Transverse colon (tissue), 4 donors: ENCODE results near the gene IL15. TPM values are rescaled to one million over a fixed set of nuclear protein-coding genes. Genes with fewer than 3 reads are reported as not detected.

Source experiments
- DNase-seq: peaks from one replicate; pipeline ENCODE4 v3.0.0-alpha.2; 2019
- H3K27ac ChIP-seq, 4 donors: fragments of 200-600 bp; sonication (generic); 2 replicates each; pipeline ENCODE4 v1.5.1; 2016 to 2018; ENCODE audit warnings: inconsistent platforms in 4 of 4
- H3K27me3 ChIP-seq: fragments of 200-600 bp; sonication (generic); 2 replicates; pipeline ENCODE4 v1.5.1; 2017; ENCODE audit warnings: inconsistent platforms
- H3K36me3 ChIP-seq, 4 donors: fragments of 200-600 bp; sonication (generic); 2 replicates each; pipeline ENCODE4 v1.5.1; 2017 to 2019; ENCODE audit warnings: inconsistent platforms in 4 of 4
- H3K4me1 ChIP-seq, 4 donors: fragments of 200-600 bp; sonication (generic); 2 replicates each; pipeline ENCODE4 v1.5.1; 2017 to 2020; ENCODE audit warnings: inconsistent platforms in 4 of 4
- H3K4me3 ChIP-seq, 4 donors: fragments of 200-600 bp; sonication (generic); 1 replicate in 1 of 4; 2 replicates in 3 of 4; pipeline versions ENCODE4 v1.5.1 to v1.6.1; 2017 to 2019; ENCODE audit warnings: inconsistent platforms in 4 of 4
- H3K9me3 ChIP-seq, 2 donors: fragments of 200-600 bp; sonication (generic); 2 replicates each; pipeline ENCODE4 v1.5.1; 2017 to 2019; ENCODE audit warnings: inconsistent platforms in 2 of 2
- EP300 ChIP-seq: sonication (generic); formaldehyde crosslinking; IDR thresholded peaks from one replicate; pipeline ENCODE4 v1.6.1; 2017; ENCODE audit warnings: antibody characterized with exemption, low read depth
- POLR2A ChIP-seq: fragments of 450-650 bp; IDR thresholded peaks from one replicate; pipeline ENCODE4 v1.6.1; 2016; ENCODE audit warnings: antibody characterized with exemption, mild to moderate bottlenecking, moderate library complexity
- POLR2AphosphoS5 ChIP-seq, 3 donors: sonication (generic); formaldehyde crosslinking; IDR thresholded peaks; one replicate each; pipeline ENCODE4 v1.6.1; 2016; ENCODE audit warnings: antibody characterized with exemption in 3 of 3
- WGBS, 2 donors: methylation state at CpG; one replicate each; pipeline ENCODE4 v1.1.5; 2018; ENCODE audit warnings: low coverage in 1 of 2; 5-methylcytosine and 5-hydroxymethylcytosine counted together
- in situ Hi-C, 4 donors: fragments of 200-750 bp; cut with MboI; loops; one replicate each; pipeline versions ENCODE4 v1.15.0 to v1.15.1; 2017; ENCODE audit warnings: low sequenced_read_pairs in 3 of 4, low pct_ligation_motif_present in 1 of 4, low pct_unique_long_range_greater_than_20kb in 1 of 4
- intact Hi-C: fragments of 100-400 bp; cut with DNase I; formaldehyde crosslinking; loops from one replicate; pipeline ENCODE4 v1.15.1; 2023; ENCODE audit warnings: low total_unique reads
- total RNA-seq, 4 donors: library from RNA; depleted of rRNA; stranded (reverse); fragments of >200 nt; gene quantifications; one replicate each; pipeline ENCODE4 v1.1.0, GENCODE V29; 2016
- TF ChIP-seq, protein P1 (sequence below), 5 experiments: fragments of 200-600 bp in 3 of 5; fragments of 450-650 bp in 2 of 5; sonication (generic) in 3 of 5; IDR thresholded peaks; 1 replicate in 2 of 5; 2 replicates in 3 of 5; pipeline ENCODE4 v1.5.1; 2016 to 2017; ENCODE audit warnings: antibody characterized with exemption in 5 of 5, inconsistent platforms in 3 of 5, mild to moderate bottlenecking in 2 of 5, moderate library complexity in 1 of 5

Gene IL15
- total RNA-seq, 4 donors from 2014 or later, result 0.75 to 14.0 (median 5.2) TPM

DNA sequence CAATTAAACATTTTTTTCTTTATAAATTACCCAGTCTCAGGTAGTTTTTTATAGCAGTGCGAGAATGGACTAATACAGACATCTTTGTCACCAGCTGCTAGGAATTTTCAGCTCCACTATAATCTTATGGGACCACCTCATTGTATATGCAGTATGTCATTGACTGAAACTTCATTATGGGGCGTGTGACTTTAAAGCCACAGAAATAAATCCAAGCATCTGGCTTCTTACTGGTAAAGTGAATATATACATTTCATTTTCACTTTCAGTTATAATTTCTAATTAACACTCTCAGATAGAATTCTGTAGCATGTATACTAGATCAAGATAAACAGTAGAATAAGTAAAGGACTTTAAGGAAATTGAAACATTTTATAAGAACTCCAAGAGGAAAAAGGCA lies 21.9 kb downstream of the IL15 start:
- no peaks in the 10 kb centered on the region for H3K36me3 ChIP-seq
- H3K9me3 ChIP-seq, result no peaks in the 10 kb centered on the region
- H3K4me3 ChIP-seq, result no peak overlapping the region
- DNase-seq, result no peak
- no peak overlapping the region for H3K27ac ChIP-seq
- H3K27me3 ChIP-seq, result no peaks in the 10 kb centered on the region
- no peaks in the 10 kb centered on the region for H3K4me1 ChIP-seq
- intact Hi-C loops (no loop called here), in situ Hi-C loops (no loop called here)
- 76 to 86% methylated on average over 2 of the region's 2 CpGs for WGBS, 2 donors
- TF ChIP-seq EP300 (no peak), POLR2A (no peak), POLR2AphosphoS5 (IDR thresholded peaks at IDR 0.05) (no peak)
- TF ChIP-seq, protein P1, sequence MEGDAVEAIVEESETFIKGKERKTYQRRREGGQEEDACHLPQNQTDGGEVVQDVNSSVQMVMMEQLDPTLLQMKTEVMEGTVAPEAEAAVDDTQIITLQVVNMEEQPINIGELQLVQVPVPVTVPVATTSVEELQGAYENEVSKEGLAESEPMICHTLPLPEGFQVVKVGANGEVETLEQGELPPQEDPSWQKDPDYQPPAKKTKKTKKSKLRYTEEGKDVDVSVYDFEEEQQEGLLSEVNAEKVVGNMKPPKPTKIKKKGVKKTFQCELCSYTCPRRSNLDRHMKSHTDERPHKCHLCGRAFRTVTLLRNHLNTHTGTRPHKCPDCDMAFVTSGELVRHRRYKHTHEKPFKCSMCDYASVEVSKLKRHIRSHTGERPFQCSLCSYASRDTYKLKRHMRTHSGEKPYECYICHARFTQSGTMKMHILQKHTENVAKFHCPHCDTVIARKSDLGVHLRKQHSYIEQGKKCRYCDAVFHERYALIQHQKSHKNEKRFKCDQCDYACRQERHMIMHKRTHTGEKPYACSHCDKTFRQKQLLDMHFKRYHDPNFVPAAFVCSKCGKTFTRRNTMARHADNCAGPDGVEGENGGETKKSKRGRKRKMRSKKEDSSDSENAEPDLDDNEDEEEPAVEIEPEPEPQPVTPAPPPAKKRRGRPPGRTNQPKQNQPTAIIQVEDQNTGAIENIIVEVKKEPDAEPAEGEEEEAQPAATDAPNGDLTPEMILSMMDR (IDR thresholded peaks at IDR 0.05), result no peak

DNA sequence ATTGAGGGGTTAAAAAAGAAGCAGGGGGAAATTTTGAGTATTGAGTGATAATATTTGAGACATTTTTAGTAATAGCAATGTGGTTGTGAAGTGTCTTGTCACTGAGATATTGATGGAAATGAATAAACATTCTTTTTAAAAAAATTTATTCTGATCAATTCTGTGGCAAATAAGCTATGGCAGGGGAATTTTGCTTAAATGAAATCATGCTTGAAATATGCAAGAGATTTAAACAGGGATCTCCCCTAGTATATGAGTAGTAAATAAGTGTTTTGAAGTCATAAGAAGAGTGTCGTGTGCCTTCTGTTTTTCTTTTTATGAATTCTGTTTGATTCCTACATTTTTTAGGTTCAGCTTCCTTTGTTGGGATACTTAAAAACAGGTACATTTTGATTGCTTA lies 23.2 kb downstream of the IL15 start:
- 63 to 78% methylated on average over 1 of the region's 1 CpG for WGBS, 2 donors
- no peaks in the 10 kb centered on the region for H3K9me3 ChIP-seq
- TF ChIP-seq POLR2A, result no peak
- TF ChIP-seq POLR2AphosphoS5 (IDR thresholded peaks at IDR 0.05), result no peak
- TF ChIP-seq EP300, result no peak
- TF ChIP-seq, protein P1 (IDR thresholded peaks at IDR 0.05), result no peak
- in situ Hi-C loops (no loop called here), intact Hi-C loops (no loop called here)
- no peak for DNase-seq
- no peak overlapping the region for H3K4me3 ChIP-seq
- no peaks in the 10 kb centered on the region for H3K27me3 ChIP-seq
- no peaks in the 10 kb centered on the region for H3K4me1 ChIP-seq
- H3K36me3 ChIP-seq, result no peaks in the 10 kb centered on the region
- H3K27ac ChIP-seq, result no peak overlapping the region

DNA sequence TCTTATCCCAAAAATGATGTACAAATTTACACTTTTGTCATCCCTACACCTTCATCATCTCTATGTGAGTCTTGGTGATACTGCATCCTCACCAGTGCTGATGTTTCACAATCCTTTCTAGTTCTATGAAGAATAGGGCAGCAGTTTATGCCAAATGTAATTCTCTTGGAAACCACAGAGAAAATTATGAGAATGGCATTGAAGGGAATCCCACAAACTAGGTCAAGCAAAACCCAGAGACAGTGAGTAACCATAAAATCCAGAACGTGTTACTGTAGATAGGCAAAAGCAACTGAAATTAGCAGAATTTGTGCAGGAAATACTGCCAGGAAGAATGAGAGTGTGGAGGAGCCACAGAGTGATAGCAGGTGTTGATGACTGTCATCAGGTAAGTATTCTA lies 24.5 kb downstream of the IL15 start:
- intact Hi-C loops (no loop called here), in situ Hi-C loops (no loop called here)
- no peak overlapping the region for H3K4me3 ChIP-seq
- no peak for TF ChIP-seq POLR2A
- no peak for TF ChIP-seq POLR2AphosphoS5 (IDR thresholded peaks at IDR 0.05)
- TF ChIP-seq, protein P1 (IDR thresholded peaks at IDR 0.05), result no peak
- TF ChIP-seq EP300, result no peak
- H3K36me3 ChIP-seq, result no peaks in the 10 kb centered on the region
- whole genome bisulfite sequencing, 2 donors, result 67% methylated on average over 1 of the region's 1 CpG
- no peak for DNase-seq
- H3K27ac ChIP-seq, result no peak overlapping the region
- no peaks in the 10 kb centered on the region for H3K4me1 ChIP-seq
- no peaks in the 10 kb centered on the region for H3K9me3 ChIP-seq
- no peaks in the 10 kb centered on the region for H3K27me3 ChIP-seq

DNA sequence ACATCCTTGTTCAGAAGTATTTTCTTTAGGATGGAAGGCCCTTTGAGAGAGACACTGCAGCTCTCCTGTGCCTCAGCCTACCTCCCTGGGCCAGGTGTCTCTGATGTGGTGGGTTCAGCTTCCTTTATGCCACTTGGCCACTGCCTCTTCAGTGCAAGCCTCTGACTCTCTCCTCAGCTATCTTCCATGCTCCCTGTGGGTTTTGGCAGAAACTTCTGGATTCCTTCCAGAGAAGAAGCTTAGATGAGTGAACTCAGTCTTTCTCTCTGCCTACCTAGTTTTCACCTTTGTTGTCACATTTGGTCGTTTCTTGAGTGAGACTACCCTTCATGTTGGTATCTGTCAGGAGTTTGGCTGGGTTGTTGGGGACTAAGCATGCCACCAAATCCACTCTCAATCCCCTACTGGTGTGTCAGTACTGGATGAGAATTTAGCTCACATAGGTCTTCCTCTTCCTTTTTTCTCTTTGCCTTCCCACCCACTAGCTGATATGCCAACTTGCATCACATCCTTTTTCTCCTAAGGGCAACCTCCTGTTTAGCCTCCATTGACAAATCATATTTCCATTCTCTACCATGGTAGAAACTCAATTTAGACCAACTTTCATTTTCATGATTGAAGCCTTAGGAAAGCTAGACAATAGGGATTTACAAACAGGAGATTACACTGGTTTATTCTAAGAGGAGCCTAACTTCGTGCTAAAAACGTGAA lies 32.0 kb downstream of the IL15 start:
- intact Hi-C loops, result no loop called here
- WGBS, 2 donors, result 81 to 83% methylated on average over 3 of the region's 3 CpGs
- no peaks in the 10 kb centered on the region for H3K27me3 ChIP-seq
- in situ Hi-C loops, result no loop called here
- H3K4me1 ChIP-seq, result no peaks in the 10 kb centered on the region
- no peaks in the 10 kb centered on the region for H3K36me3 ChIP-seq
- TF ChIP-seq, protein P1 (IDR thresholded peaks at IDR 0.05), result no peak
- TF ChIP-seq POLR2AphosphoS5 (IDR thresholded peaks at IDR 0.05) (no peak), POLR2A (no peak), EP300 (no peak)
- no peaks in the 10 kb centered on the region for H3K9me3 ChIP-seq
- no peak for DNase-seq
- no peak overlapping the region for H3K27ac ChIP-seq
- H3K4me3 ChIP-seq, result no peak overlapping the region
